ENCODE measurements around the gene CD160. TPM values are rescaled to one million over a fixed set of nuclear protein-coding genes. Genes with fewer than 3 reads are reported as not detected.
A peak's percentile ranks its signal among the peaks of the same experiment; 100 is the strongest.

CD160 gene
- total RNA-seq, 4 donors from 2014 or later: not detected

- H3K36me3 ChIP-seq: peaks cover 0 to 37% of the 10 kb centered on the region in 2 donors
- no peak overlapping the region for H3K4me3 ChIP-seq
- H3K27me3 ChIP-seq: no peaks in the 10 kb centered on the region
- TF ChIP-seq POLR2A (IDR thresholded peaks at IDR 0.05) (no peak), CTCF (IDR thresholded peaks at IDR 0.05 in 4 of 5, conservative IDR thresholded peaks at IDR 0.05 in 1 of 5) (no peak)
- in situ Hi-C loops (cut with MboI; ENCODE audit: low sequenced_read_pairs in 4 of 4): loop anchor here in 1 of 4 donors (10.0 kb wide), 1 partner anchor 61 kb away; no protein-coding TSS in a partner anchor
- peaks cover 24 to 25% of the 10 kb centered on the region in 2 donors for H3K4me1 ChIP-seq
- DNase-seq: no peak
- H3K27ac ChIP-seq: peak overlapping the region; percentile 0 to 65 (median 26)
- intact Hi-C loops (cut with DNase I; ENCODE audit: low total_unique reads): no loop called here
- no peak for ATAC-seq
- H3K9me3 ChIP-seq: no peaks in the 10 kb centered on the region
Observed at GRCh38 chr1:145773423-145773822, 54.1 kb downstream of the CD160 start.

- Histone ChIP-seq H3K9me3 (no peaks in the 10 kb centered on the region), H3K36me3 (peaks cover 0 to 6% of the 10 kb centered on the region in 2 donors), H3K4me3 (no peak overlapping the region), H3K4me1 (peaks cover 27 to 45% of the 10 kb centered on the region in 2 donors), H3K27me3 (no peaks in the 10 kb centered on the region), H3K27ac (peak overlapping the region; percentile 77 to 86 (median 84))
- DNase-seq (no peak), ATAC-seq (peak in 1 of 2 donors; percentile 19)
- in situ Hi-C loops (cut with MboI; ENCODE audit: low sequenced_read_pairs in 4 of 4): loop anchor here in 1 of 4 donors (10.0 kb wide), 1 partner anchor 57 kb away; no protein-coding TSS in a partner anchor
- intact Hi-C loops (cut with DNase I; ENCODE audit: low total_unique reads): no loop called here
- TF ChIP-seq CTCF (IDR thresholded peaks at IDR 0.05 in 4 of 5, conservative IDR thresholded peaks at IDR 0.05 in 1 of 5) (no peak), POLR2A (IDR thresholded peaks at IDR 0.05) (no peak)
Observed at GRCh38 chr1:145777357-145778145, 58.3 kb downstream of the CD160 start.

GRCh38 chr1:145778146-145778540 lies 58.8 kb downstream of the CD160 start:
- intact Hi-C loops (cut with DNase I; ENCODE audit: low total_unique reads) (no loop called here), in situ Hi-C loops (cut with MboI; ENCODE audit: low sequenced_read_pairs in 4 of 4) (loop anchor here in 1 of 4 donors (10.0 kb wide), 1 partner anchor 57 kb away; no protein-coding TSS in a partner anchor)
- peaks cover 0 to under 1% of the 10 kb centered on the region in 2 donors for H3K36me3 ChIP-seq
- TF ChIP-seq POLR2A (IDR thresholded peaks at IDR 0.05) (no peak), CTCF (IDR thresholded peaks at IDR 0.05 in 4 of 5, conservative IDR thresholded peaks at IDR 0.05 in 1 of 5) (no peak)
- ATAC-seq (no peak), DNase-seq (no peak)
- H3K4me3 ChIP-seq: no peak overlapping the region
- peak overlapping the region; percentile 77 to 86 (median 84) for H3K27ac ChIP-seq
- no peaks in the 10 kb centered on the region for H3K27me3 ChIP-seq
- H3K4me1 ChIP-seq: peaks cover 33 to 45% of the 10 kb centered on the region in 2 donors
- H3K9me3 ChIP-seq: no peaks in the 10 kb centered on the region

DNA sequence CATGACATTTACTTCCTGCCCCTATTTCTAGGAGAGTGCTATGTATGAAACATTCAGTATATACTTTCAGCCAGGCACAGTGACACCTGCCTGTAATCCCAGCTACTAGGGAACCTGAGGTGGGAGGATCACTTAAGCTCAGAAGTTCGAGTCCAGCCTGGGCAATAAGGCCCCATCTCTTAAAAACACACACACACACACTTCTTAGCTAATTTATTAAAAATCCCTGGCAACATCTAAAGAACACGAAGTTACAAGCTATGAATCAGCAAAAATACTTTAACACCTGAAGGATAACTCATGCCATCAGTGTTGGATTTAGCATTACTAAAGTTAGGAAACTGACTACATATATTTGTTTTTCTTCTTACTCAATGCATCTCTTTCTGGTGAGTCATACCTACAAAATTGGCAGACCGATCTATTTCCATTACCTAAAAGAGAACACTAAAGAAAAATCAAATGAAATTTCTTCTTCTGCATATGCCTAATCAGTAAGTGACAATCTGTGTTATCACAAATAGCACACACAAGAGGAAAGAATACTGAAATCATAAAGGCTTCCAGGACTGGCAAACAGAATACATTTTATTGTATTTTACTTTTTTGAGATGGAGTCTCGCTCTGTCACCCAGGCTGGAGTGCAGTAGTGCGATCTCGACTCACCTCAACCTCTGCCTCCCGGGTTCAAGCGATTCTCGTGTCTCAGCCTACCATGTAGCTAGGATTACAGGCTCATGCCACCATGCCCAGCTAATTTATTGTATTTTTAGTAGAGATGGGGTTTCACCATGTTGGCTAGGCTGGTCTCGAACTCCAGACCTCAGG lies 63.2 kb downstream of the CD160 start:
- H3K4me1 ChIP-seq: peaks cover 56 to 59% of the 10 kb centered on the region in 2 donors
- no peak for DNase-seq
- no peaks in the 10 kb centered on the region for H3K27me3 ChIP-seq
- H3K36me3 ChIP-seq: peaks cover 0 to 5% of the 10 kb centered on the region in 2 donors
- ATAC-seq: peak; percentile 58 to 67
- peak overlapping the region; percentile 77 to 86 (median 84) for H3K27ac ChIP-seq
- TF ChIP-seq CTCF (IDR thresholded peaks at IDR 0.05 in 4 of 5, conservative IDR thresholded peaks at IDR 0.05 in 1 of 5): no peak
- TF ChIP-seq POLR2A (IDR thresholded peaks at IDR 0.05): no peak
- intact Hi-C loops (cut with DNase I; ENCODE audit: low total_unique reads): no loop called here
- peak overlapping the region; percentile 7 to 58 (median 34) for H3K4me3 ChIP-seq
- no peaks in the 10 kb centered on the region for H3K9me3 ChIP-seq
- in situ Hi-C loops (cut with MboI; ENCODE audit: low sequenced_read_pairs in 4 of 4): no loop called here
